SK-N-SH treated with all-trans-retinoic acid at 6 μM for 48 hours (cell line): ENCODE results near the gene SMTNL2.
"Not testable (repeated sequence)": the region's sequence is repeated elsewhere in the genome, so short reads cannot be mapped to it uniquely, and the experiment has no call there.

Experiments
- ATAC-seq: fragments of 200-7000 bp; cut with Tn5 transposase; 3 replicates; pipeline ENCODE4 v1.9.1; 2020; ENCODE audit warnings: mild to moderate bottlenecking, moderate library complexity
- ARNTL ChIP-seq: fragments of 450-650 bp; formaldehyde crosslinking; IDR thresholded peaks from 2 replicates; pipeline ENCODE4 v1.5.0; 2020; ENCODE audit warnings: low read depth, mild to moderate bottlenecking, moderate library complexity, borderline replicate concordance
- CREB5 ChIP-seq: fragments of 250-450 bp; sonication (Bioruptor Pico); IDR thresholded peaks from 2 replicates; pipeline ENCODE4 v1.5.1; 2020; ENCODE audit warnings: low read depth, mild to moderate bottlenecking, moderate library complexity
- CSDC2 ChIP-seq: fragments of 250-450 bp; sonication (Bioruptor Pico); IDR thresholded peaks from 2 replicates; pipeline ENCODE4 v1.5.0; 2020; ENCODE audit warnings: mild to moderate bottlenecking, moderate library complexity
- CSRNP3 ChIP-seq: fragments of 250-450 bp; sonication (Bioruptor Pico); IDR thresholded peaks from 2 replicates; pipeline ENCODE4 v1.5.1; 2021; ENCODE audit warnings: mild to moderate bottlenecking, moderate library complexity
- ESRRG ChIP-seq: fragments of 250-450 bp; sonication (Bioruptor Pico); IDR thresholded peaks from 2 replicates; pipeline ENCODE4 v1.6.1; 2021; ENCODE audit warnings: mild to moderate bottlenecking
- GLIS3 ChIP-seq: fragments of 250-450 bp; sonication (Bioruptor Pico); IDR thresholded peaks from 2 replicates; pipeline ENCODE4 v1.5.0; 2020; ENCODE audit warnings: mild to moderate bottlenecking, moderate library complexity
- OSR1 ChIP-seq: fragments of 250-450 bp; sonication (Bioruptor Pico); IDR thresholded peaks from 2 replicates; pipeline ENCODE4 v1.8.0; 2022; ENCODE audit warnings: moderate library complexity, mild to moderate bottlenecking, inconsistent platforms
- PPARA ChIP-seq: fragments of 250-450 bp; sonication (Bioruptor Pico); IDR thresholded peaks from 2 replicates; pipeline ENCODE4 v1.5.0; 2020; ENCODE audit warnings: mild to moderate bottlenecking, borderline replicate concordance
- RARB ChIP-seq: fragments of 250-450 bp; sonication (Bioruptor Pico); IDR thresholded peaks from 2 replicates; pipeline ENCODE4 v1.8.0; 2021; ENCODE audit warnings: mild to moderate bottlenecking, moderate library complexity
- SNAI2 ChIP-seq: fragments of 250-450 bp; sonication (Bioruptor Pico); IDR thresholded peaks from 2 replicates; pipeline ENCODE4 v1.5.0; 2020; ENCODE audit warnings: mild to moderate bottlenecking, moderate library complexity
- TCF4 ChIP-seq: fragments of 250-450 bp; sonication (Bioruptor Pico); IDR thresholded peaks from 2 replicates; pipeline ENCODE4 v1.8.0; 2021; ENCODE audit warnings: mild to moderate bottlenecking, moderate library complexity, borderline replicate concordance
- TOX ChIP-seq: fragments of 250-450 bp; sonication (Bioruptor Pico); IDR thresholded peaks from 2 replicates; pipeline ENCODE4 v1.8.0; 2021; ENCODE audit warnings: mild to moderate bottlenecking, moderate library complexity, borderline replicate concordance
- TSHZ2 ChIP-seq: fragments of 250-450 bp; sonication (Bioruptor Pico); IDR thresholded peaks from 2 replicates; pipeline ENCODE4 v1.5.0; 2020; ENCODE audit warnings: mild to moderate bottlenecking, moderate library complexity
- ZFP30 ChIP-seq: fragments of 450-650 bp; formaldehyde crosslinking; IDR thresholded peaks from 2 replicates; pipeline ENCODE4 v1.5.0; 2022; ENCODE audit warnings: mild to moderate bottlenecking, moderate library complexity
- ZNF565 ChIP-seq: fragments of 450-650 bp; formaldehyde crosslinking; conservative IDR thresholded peaks from 2 replicates; pipeline ENCODE4 v1.5.0; 2020; ENCODE audit warnings: low read depth, mild to moderate bottlenecking, moderate library complexity
- ZNF8 ChIP-seq: fragments of 450-650 bp; formaldehyde crosslinking; IDR thresholded peaks from 2 replicates; pipeline ENCODE4 v1.5.0; 2020; ENCODE audit warnings: mild to moderate bottlenecking, moderate library complexity

The SMTNL2 gene

GRCh38 chr17:4623249-4623648 is 38.9 kb downstream of the SMTNL2 start:
- TF ChIP-seq TSHZ2 (CRISPR knock-in tag), result no peak
- TF ChIP-seq TCF4 (CRISPR knock-in tag), result no peak
- no peak for TF ChIP-seq TOX (CRISPR knock-in tag)
- TF ChIP-seq PPARA (CRISPR knock-in tag), result no peak
- no peak for ATAC-seq

- not testable (repeated sequence) for ATAC-seq
Observed at GRCh38 chr17:4624451-4624911, 40.2 kb downstream of the SMTNL2 start.

- TF ChIP-seq GLIS3 (CRISPR knock-in tag) (no peak), CSDC2 (CRISPR knock-in tag) (no peak), ZNF8 (no peak), TSHZ2 (CRISPR knock-in tag) (no peak)
- TF ChIP-seq, all 23 proteins: peak for 0
- ATAC-seq, result peak; percentile 75
Observed at GRCh38 chr17:4625181-4625617, 40.9 kb downstream of the SMTNL2 start.

- no peak for ATAC-seq
- TF ChIP-seq SNAI2 (CRISPR knock-in tag), result no peak
- TF ChIP-seq ZNF565 (CRISPR knock-in tag), result no peak
- TF ChIP-seq TSHZ2 (CRISPR knock-in tag), result no peak
- TF ChIP-seq RARB (CRISPR knock-in tag), result no peak
- no peak for TF ChIP-seq ARNTL (CRISPR knock-in tag)
- no peak for TF ChIP-seq CSRNP3 (CRISPR knock-in tag)
- TF ChIP-seq ZFP30, result no peak
- no peak for TF ChIP-seq GLIS3 (CRISPR knock-in tag)
- TF ChIP-seq CSDC2 (CRISPR knock-in tag), result no peak
Observed at GRCh38 chr17:4626734-4627256, 42.5 kb downstream of the SMTNL2 start.

- no peak for ATAC-seq
- TF ChIP-seq ARNTL (CRISPR knock-in tag) (no peak), CREB5 (CRISPR knock-in tag) (no peak), OSR1 (CRISPR knock-in tag) (no peak), ZNF8 (no peak), TSHZ2 (CRISPR knock-in tag) (no peak), ZNF565 (CRISPR knock-in tag) (no peak), SNAI2 (CRISPR knock-in tag) (no peak), RARB (CRISPR knock-in tag) (no peak), ZFP30 (no peak), PPARA (CRISPR knock-in tag) (no peak), TCF4 (CRISPR knock-in tag) (no peak), ESRRG (CRISPR knock-in tag) (no peak)
Observed at GRCh38 chr17:4631431-4631830, 47.1 kb downstream of the SMTNL2 start.
